ENCODE data around the gene SLC11A2.
"Not testable (repeated sequence)": the region's sequence is repeated elsewhere in the genome, so short reads cannot be mapped to it uniquely, and the experiment has no call there.

Gene SLC11A2

GRCh38 chr12:51017452-51017851 lies 8.7 kb downstream of the SLC11A2 start:
- TF ChIP-seq GLIS3 (CRISPR knock-in tag; IDR thresholded peaks at IDR 0.05): no peak

GRCh38 chr12:51014467-51014866 lies 11.7 kb downstream of the SLC11A2 start:
- not testable (repeated sequence) for ATAC-seq

More at GRCh38 chr12:51017452-51017851, 8.7 kb downstream of the SLC11A2 start:
- ATAC-seq: no peak

GRCh38 chr12:51013441-51013840 lies 12.7 kb downstream of the SLC11A2 start:
- TF ChIP-seq SNAI2 (CRISPR knock-in tag; IDR thresholded peaks at IDR 0.05) (no peak), ZNF565 (CRISPR knock-in tag; conservative IDR thresholded peaks at IDR 0.05; ENCODE audit: low read depth) (no peak), POU6F1 (CRISPR knock-in tag; IDR thresholded peaks at IDR 0.05; ENCODE audit: borderline replicate concordance, low read depth) (no peak), TSHZ2 (CRISPR knock-in tag; IDR thresholded peaks at IDR 0.05) (no peak), TOX (CRISPR knock-in tag; IDR thresholded peaks at IDR 0.05; ENCODE audit: borderline replicate concordance) (no peak), ARNTL (CRISPR knock-in tag; IDR thresholded peaks at IDR 0.05; ENCODE audit: borderline replicate concordance, low read depth) (no peak), ISL1 (CRISPR knock-in tag; IDR thresholded peaks at IDR 0.05) (no peak), CSDC2 (CRISPR knock-in tag; IDR thresholded peaks at IDR 0.05) (no peak), OSR1 (CRISPR knock-in tag; IDR thresholded peaks at IDR 0.05) (no peak), ZNF70 (CRISPR knock-in tag; IDR thresholded peaks at IDR 0.05) (no peak), GLIS3 (CRISPR knock-in tag; IDR thresholded peaks at IDR 0.05) (no peak), RARB (CRISPR knock-in tag; IDR thresholded peaks at IDR 0.05) (no peak), PPARA (CRISPR knock-in tag; IDR thresholded peaks at IDR 0.05; ENCODE audit: borderline replicate concordance) (no peak), ZC3H10 (CRISPR knock-in tag; IDR thresholded peaks at IDR 0.05) (no peak), BACH2 (CRISPR knock-in tag; IDR thresholded peaks at IDR 0.05; ENCODE audit: borderline replicate concordance) (no peak), CSRNP3 (CRISPR knock-in tag; IDR thresholded peaks at IDR 0.05) (no peak), ESRRG (CRISPR knock-in tag; IDR thresholded peaks at IDR 0.05) (no peak), ZFP3 (CRISPR knock-in tag; IDR thresholded peaks at IDR 0.05) (no peak), PATZ1 (CRISPR knock-in tag; IDR thresholded peaks at IDR 0.05; ENCODE audit: borderline replicate concordance) (no peak), ZFP30 (CRISPR knock-in tag; IDR thresholded peaks at IDR 0.05) (no peak)
- no peak for ATAC-seq

GRCh38 chr12:51012570-51013236 lies 13.5 kb downstream of the SLC11A2 start:
- TF ChIP-seq ISL1 (CRISPR knock-in tag; IDR thresholded peaks at IDR 0.05): peak; percentile 51
- TF ChIP-seq ZNF565 (CRISPR knock-in tag; conservative IDR thresholded peaks at IDR 0.05; ENCODE audit: low read depth): no peak
- no peak for TF ChIP-seq ZNF70 (CRISPR knock-in tag; IDR thresholded peaks at IDR 0.05)
- no peak for TF ChIP-seq ZFP3 (CRISPR knock-in tag; IDR thresholded peaks at IDR 0.05)
- TF ChIP-seq CREB5 (CRISPR knock-in tag; IDR thresholded peaks at IDR 0.05; ENCODE audit: low read depth): no peak
- TF ChIP-seq CSDC2 (CRISPR knock-in tag; IDR thresholded peaks at IDR 0.05): no peak
- ATAC-seq: peak; percentile 63
